ENCODE measurements around the gene BEND7.

DNA sequence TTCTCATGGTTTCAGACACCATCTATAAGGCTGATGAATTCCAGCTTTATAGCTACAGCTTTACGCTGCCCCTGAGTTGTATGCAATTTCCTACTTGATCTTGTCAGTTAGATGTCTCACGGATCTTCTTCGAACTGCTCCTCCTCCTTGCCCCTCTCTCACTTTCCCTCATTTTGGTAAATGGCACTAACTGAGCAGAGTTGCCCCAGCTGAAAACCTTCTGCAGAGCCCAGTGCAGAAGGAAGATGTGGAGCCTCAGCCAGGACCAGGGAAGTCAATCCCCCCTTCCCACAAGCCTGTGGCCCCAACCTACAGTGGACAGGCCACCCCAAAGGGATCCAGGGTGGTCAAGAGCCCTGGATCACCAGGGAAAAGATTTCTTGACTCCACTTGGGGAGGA, 131.8 kb downstream of the BEND7 start:
- TF ChIP-seq, protein P1, sequence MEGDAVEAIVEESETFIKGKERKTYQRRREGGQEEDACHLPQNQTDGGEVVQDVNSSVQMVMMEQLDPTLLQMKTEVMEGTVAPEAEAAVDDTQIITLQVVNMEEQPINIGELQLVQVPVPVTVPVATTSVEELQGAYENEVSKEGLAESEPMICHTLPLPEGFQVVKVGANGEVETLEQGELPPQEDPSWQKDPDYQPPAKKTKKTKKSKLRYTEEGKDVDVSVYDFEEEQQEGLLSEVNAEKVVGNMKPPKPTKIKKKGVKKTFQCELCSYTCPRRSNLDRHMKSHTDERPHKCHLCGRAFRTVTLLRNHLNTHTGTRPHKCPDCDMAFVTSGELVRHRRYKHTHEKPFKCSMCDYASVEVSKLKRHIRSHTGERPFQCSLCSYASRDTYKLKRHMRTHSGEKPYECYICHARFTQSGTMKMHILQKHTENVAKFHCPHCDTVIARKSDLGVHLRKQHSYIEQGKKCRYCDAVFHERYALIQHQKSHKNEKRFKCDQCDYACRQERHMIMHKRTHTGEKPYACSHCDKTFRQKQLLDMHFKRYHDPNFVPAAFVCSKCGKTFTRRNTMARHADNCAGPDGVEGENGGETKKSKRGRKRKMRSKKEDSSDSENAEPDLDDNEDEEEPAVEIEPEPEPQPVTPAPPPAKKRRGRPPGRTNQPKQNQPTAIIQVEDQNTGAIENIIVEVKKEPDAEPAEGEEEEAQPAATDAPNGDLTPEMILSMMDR (conservative IDR thresholded peaks at IDR 0.05; ENCODE audit: low read depth, low read length) = no peak
- TF ChIP-seq POLR2A (IDR thresholded peaks at IDR 0.05; ENCODE audit: low read depth, low read length) (no peak), RFX5 (IDR thresholded peaks at IDR 0.05; ENCODE audit: low read depth, low read length) (no peak), MXI1 (IDR thresholded peaks at IDR 0.05; ENCODE audit: borderline replicate concordance, low read depth, low read length) (no peak), CEBPB (IDR thresholded peaks at IDR 0.05; ENCODE audit: low read depth, low read length) (no peak), RAD21 (IDR thresholded peaks at IDR 0.05; ENCODE audit: low read length) (no peak), CHD1 (IDR thresholded peaks at IDR 0.05; ENCODE audit: low read depth, low read length) (no peak)
- TF ChIP-seq, protein P2, sequence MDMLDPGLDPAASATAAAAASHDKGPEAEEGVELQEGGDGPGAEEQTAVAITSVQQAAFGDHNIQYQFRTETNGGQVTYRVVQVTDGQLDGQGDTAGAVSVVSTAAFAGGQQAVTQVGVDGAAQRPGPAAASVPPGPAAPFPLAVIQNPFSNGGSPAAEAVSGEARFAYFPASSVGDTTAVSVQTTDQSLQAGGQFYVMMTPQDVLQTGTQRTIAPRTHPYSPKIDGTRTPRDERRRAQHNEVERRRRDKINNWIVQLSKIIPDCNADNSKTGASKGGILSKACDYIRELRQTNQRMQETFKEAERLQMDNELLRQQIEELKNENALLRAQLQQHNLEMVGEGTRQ (IDR thresholded peaks at IDR 0.05; ENCODE audit: low read depth, low read length) = no peak

All from IMR-90 (cell line).